GM12875 (cell line): ENCODE results near the gene NUDT17.
A peak's percentile ranks its signal among the peaks of the same experiment; 100 is the strongest.
"Not testable (repeated sequence)": the region's sequence is repeated elsewhere in the genome, so short reads cannot be mapped to it uniquely, and the experiment has no call there.

Source experiments
- H3K4me3 ChIP-seq: one replicate; pipeline ENCODE4 v1.5.1; 2011; ENCODE audit warnings: low read depth, low read length, control low read depth
- TF ChIP-seq, protein P1 (sequence below): IDR thresholded peaks from 2 replicates; pipeline ENCODE4 v1.5.1; 2011; ENCODE audit warnings: low read depth, mild to moderate bottlenecking, control low read depth, inconsistent platforms, low read length, moderate library complexity, borderline replicate concordance; ENCODE audit not compliant: insufficient read depth

NUDT17 gene

GRCh38 chr1:145806844-145807243 is 38.6 kb upstream of the NUDT17 start:
- no peak overlapping the region for H3K4me3 ChIP-seq
- TF ChIP-seq, protein P1, sequence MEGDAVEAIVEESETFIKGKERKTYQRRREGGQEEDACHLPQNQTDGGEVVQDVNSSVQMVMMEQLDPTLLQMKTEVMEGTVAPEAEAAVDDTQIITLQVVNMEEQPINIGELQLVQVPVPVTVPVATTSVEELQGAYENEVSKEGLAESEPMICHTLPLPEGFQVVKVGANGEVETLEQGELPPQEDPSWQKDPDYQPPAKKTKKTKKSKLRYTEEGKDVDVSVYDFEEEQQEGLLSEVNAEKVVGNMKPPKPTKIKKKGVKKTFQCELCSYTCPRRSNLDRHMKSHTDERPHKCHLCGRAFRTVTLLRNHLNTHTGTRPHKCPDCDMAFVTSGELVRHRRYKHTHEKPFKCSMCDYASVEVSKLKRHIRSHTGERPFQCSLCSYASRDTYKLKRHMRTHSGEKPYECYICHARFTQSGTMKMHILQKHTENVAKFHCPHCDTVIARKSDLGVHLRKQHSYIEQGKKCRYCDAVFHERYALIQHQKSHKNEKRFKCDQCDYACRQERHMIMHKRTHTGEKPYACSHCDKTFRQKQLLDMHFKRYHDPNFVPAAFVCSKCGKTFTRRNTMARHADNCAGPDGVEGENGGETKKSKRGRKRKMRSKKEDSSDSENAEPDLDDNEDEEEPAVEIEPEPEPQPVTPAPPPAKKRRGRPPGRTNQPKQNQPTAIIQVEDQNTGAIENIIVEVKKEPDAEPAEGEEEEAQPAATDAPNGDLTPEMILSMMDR = no peak

GRCh38 chr1:145812977-145813810 is 32.2 kb upstream of the NUDT17 start:
- H3K4me3 ChIP-seq = not testable (repeated sequence)

DNA sequence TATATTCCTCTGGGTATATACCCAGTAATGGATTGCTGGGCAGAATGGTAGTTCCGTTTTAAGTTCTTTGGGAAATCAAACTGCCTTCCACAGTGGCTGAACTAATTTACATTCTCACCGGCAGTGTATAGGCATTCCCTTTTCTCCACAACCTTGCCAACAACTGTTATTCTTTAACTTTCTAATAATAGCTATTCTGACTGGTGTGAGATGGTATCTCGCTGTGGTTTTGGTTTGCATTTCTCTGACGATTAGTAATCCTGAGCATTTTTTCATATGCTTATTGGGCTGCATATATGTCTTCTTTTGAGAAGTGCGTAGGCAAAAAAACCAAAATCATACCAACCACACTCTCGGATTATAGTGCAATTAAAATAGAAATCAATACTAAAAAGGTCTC is 27.3 kb upstream of the NUDT17 start:
- not testable (repeated sequence) for H3K4me3 ChIP-seq

DNA sequence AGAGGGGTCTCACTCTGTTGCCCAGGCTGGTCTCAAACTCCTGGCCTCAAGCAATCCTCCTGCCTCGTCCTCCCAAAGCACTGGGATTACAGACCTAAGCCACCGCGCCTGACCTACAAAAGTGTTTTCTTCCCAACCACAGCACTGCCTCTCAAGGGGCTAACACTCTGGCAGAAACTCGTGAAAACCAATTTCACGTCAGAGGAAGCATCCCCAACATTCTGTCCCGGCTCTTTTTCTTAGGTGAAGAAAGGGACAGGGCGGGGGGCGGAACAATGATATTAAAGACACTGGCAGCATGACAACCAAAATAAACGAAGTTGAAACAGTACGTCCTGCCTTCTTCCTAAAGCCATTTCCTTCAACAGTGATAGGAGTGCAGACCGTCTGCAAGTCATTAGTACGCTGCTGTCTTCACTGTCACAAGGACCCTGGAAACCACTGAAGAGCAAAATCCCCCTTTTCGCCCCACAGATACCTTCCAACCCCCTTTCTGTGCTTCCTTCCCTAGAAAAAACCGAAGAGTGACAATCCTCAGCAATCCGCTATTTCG is 22.6 kb upstream of the NUDT17 start:
- H3K4me3 ChIP-seq = peak overlapping the region; percentile 21

DNA sequence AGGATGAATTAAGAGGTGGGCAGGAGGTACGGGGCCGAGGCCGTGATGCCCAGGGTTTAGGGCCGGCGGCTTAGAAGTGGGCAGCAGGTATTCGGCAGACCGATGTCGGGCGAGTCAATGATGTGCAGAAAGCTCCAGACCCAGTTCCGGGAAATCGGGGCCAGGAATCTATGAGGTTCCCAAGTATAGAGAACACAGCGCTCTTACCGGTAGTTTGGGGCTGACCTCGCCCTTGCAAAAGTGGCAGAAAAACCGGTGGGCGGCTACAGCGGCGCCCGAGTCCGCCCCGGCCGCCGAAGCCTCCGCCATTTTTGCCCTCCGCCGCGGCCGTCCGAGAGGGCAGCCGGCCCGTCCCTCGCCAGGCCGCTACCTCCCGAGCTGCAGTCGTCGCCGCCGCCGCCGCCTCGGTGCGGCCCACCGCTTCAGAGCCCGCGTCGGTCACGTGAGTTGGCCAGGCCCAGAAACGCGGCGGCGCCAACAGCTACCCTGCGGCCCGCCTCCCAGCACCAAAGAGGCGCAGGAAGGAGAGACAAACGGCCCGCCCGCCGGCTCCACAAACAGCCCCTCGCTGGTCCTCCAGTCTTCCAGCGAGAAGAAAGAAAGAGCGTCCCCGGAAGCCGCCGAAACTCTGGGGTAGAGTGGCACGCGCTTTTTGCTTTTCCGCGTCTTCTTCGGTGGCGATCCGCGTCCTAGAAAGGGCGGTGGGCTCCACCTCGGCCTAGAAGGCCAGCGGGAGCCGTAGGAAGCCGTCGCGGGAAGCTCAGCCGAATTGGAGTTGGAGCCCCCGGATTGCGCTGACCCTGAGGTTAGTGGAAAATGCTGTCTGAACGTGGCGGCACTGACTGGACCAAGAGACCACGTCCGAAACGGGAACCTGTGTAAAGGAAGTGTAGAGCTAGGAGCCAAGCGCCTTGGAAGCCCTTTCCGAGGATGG is 21.6 kb upstream of the NUDT17 start, which contains the start of the genes POLR3C and RNF115:
Gene POLR3C (plus strand): TSS at position 636 of the 934 bp plus-strand sequence. CDS start 1,577 bp downstream, outside the sequence.
Gene RNF115 (minus strand): TSS at position 531 of the 934 bp plus-strand sequence. CDS start 222 bp downstream, at position 309.
- peak within 1 kb of the TSS; percentile 97 for H3K4me3 ChIP-seq
- TF ChIP-seq, protein P1 = no peak

GRCh38 chr1:145824499-145824842 is 21.0 kb upstream of the NUDT17 start:
- peak overlapping the region; percentile 97 for H3K4me3 ChIP-seq
- TF ChIP-seq, protein P1 = no peak

GRCh38 chr1:145826030-145826429 is 19.4 kb upstream of the NUDT17 start:
- no peak overlapping the region for H3K4me3 ChIP-seq
- TF ChIP-seq, protein P1 = no peak

DNA sequence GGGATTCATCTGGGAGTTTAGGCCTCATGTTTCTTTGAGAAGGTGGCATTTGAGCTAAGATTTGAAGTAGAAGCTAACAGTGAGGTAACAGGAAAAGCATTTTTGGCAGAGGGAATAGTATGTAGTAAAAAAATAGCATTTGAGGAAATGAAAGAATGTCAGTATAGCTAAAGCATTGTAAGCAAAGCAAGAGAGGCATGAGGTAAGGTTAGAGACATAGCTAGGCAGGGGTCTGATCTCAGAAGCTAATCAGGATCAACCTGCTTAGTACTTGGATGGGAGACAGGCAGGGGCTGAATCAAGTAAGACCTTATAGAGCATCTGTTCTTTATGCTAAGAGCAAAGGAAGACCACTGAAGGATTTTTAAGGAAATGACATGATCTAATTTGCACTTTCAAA is 17.5 kb upstream of the NUDT17 start:
- TF ChIP-seq, protein P1 = no peak

More for the DNA sequence above, 17.5 kb upstream of the NUDT17 start:
- H3K4me3 ChIP-seq = no peak overlapping the region
